ENCODE measurements around the gene HOXA5. TPM values are rescaled to one million over a fixed set of nuclear protein-coding genes. Genes with fewer than 3 reads are reported as not detected.

Gene HOXA5
- 0.43 and 1.9 TPM in 2 replicates for total RNA-seq

GRCh38 chr7:27143023-27143949, at the start of gene HOXA5:
Gene HOXA5, minus strand, starts transcription at chr7:27143681. Its CDS starts 74 bp downstream, at chr7:27143607.

GRCh38 chr7:27185013-27185853, 41.8 kb upstream of the HOXA5 start, which contains the start of gene HOXA11:
Gene HOXA11, minus strand, starts transcription at chr7:27185232. Its CDS starts 88 bp downstream, at chr7:27185144.

GRCh38 chr7:27173956-27174873, 30.7 kb upstream of the HOXA5 start, which contains the start of gene HOXA10:
Gene HOXA10, minus strand, starts transcription at chr7:27174320. Its CDS starts 14 bp downstream, at chr7:27174306.

DNA sequence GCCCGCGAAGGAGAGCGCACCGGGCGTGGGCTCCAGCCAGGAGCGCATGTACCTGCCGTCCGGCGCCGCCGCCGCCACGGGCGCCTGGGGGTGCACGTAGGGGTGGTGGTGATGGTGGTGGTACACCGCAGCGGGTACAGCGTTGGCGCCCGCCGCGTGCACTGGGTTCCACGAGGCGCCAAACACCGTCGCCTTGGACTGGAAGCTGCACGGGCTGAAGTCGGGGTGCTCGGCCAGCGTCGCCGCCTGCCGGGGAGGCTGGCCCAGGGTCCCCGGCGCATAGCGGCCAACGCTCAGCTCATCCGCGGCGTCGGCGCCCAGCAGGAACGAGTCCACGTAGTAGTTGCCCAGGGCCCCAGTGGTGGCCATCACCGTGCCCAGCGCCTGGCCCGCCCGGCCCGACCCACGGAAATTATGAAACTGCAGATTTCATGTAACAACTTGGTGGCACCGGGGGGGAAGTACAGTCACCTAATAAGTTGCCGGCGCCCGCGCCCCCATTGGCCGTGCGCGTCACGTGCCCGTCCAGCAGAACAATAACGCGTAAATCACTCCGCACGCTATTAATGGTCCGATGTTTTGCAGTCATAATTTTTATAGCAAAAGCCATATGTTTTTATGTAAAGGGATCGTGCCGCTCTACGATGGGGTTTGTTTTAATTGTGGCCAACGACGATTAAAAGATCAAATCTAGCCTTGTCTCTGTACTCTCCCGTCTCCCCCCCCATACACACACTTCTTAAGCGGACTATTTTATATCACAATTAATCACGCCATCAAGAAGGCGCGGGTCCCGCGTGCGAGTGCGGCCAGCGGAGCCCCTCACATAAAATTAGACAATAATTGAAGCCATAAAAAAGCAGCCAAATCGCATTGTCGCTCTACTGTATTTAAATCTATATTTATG, 21.9 kb upstream of the HOXA5 start, which contains the start of gene HOXA9:
Gene HOXA9 (minus strand): TSS at position 449 of the 907 bp plus-strand sequence. CDS start 80 bp downstream, at position 369.

DNA sequence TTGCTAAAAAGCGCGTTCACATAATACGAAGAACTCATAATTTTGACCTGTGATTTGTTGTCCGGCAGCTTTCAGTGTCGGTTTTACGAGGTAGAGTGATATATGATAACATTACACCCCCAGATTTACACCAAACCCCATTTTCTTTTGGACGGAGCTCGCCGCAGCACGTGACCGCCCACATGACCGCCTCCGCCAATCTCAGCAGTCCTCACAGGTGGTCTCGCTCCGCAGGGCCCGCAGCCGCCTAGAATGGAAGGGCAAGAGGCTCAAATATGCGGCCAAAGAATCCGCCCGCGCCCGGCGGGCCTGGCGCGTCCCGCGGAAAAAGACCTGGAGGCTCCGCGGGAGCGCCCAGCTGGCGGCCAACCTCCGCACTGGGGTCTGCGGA, 13.0 kb upstream of the HOXA5 start, which contains the start of gene HOXA7:
Gene HOXA7 (minus strand): TSS at position 168 of the 391 bp plus-strand sequence. CDS start 130 bp downstream, at position 38.

DNA sequence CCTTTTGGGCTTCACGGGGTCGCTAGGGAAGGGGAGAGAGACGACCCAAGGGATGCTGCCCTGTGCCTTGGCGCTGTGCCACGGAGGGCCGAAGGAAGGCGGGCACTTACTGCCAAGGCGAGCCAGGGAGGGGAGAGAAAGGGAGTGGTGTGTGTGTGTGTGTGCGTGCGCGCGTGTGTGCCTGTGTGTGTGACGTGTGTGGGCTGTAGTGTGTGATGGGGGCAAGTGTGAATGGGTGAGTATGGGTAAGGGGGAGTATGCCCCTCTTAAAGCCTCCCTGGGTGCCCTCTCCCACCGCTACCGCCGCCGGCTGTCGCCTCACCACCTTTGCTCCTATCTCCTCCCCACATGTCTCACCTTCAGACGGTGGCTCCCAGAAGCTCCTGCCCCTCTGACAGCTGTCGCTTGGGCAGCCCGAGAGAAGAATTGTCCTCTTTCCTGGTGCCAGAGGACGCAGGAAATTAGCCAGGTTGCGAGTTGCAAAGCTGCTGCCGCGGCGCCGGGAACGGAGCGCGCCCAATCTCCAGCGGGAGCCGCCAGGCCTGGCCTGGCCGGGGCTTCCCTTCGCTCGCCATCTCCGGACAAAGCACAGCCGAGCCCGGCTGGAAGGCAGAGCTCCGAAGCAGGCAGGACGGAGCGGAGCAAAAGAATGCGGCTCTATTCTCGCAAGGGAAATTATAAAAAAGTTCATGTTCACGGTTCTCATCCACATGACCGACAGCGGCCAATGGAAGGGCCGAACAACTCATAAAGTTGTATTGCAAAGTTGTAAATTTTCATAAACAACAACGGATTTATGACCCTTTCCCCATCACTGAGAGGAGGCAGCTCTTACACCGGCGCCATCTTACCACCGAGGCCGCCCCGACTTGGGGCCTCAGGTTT, 8.7 kb upstream of the HOXA5 start, which contains the start of gene HOXA3:
Gene HOXA3 (minus strand): TSS at position 653 of the 885 bp plus-strand sequence. CDS start 41,943 bp downstream, outside the sequence.

DNA sequence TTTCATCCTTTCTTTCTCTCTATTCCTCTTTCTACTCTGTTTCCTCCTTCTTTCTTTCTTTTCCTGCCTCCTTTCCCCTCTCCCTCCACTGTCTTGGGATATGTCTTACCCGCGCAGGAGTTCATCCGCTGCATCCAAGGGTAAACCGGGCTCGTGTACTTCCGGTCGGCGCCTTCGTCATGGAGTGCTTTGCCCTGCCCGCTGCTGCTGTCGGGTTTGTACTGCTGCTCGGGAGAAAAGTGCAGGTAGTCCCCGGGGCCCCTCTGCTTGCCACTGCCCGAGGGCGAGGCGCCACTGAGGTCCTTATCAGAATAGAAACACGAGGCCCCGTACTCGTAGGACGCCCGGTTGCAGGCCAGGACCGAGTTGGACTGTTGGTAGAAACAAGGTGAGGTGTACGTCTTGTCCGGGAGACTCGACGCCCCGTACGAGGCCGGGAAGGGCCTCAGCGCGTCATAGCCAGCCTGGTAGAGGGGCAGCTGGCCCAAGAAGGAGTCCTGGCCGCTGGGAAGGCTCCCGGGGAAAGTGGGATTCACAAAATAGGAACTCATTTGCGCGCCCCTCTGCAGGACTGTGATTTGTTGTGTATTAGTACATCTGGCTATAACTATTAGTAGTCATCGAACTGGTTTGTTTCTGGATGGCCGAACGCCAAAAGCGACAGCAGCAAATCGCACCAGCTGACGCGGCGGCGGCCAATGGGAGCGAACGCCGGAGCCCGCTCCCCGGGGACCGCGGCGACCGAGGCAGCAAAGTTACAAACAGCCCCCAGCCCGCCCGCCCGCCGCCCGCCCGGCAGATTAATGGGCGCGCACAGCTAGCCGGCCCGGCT, 3.9 kb upstream of the HOXA5 start, which contains the start of gene HOXA6:
Gene HOXA6 (minus strand): TSS at position 576 of the 832 bp plus-strand sequence. CDS start 25 bp downstream, at position 551.

DNA sequence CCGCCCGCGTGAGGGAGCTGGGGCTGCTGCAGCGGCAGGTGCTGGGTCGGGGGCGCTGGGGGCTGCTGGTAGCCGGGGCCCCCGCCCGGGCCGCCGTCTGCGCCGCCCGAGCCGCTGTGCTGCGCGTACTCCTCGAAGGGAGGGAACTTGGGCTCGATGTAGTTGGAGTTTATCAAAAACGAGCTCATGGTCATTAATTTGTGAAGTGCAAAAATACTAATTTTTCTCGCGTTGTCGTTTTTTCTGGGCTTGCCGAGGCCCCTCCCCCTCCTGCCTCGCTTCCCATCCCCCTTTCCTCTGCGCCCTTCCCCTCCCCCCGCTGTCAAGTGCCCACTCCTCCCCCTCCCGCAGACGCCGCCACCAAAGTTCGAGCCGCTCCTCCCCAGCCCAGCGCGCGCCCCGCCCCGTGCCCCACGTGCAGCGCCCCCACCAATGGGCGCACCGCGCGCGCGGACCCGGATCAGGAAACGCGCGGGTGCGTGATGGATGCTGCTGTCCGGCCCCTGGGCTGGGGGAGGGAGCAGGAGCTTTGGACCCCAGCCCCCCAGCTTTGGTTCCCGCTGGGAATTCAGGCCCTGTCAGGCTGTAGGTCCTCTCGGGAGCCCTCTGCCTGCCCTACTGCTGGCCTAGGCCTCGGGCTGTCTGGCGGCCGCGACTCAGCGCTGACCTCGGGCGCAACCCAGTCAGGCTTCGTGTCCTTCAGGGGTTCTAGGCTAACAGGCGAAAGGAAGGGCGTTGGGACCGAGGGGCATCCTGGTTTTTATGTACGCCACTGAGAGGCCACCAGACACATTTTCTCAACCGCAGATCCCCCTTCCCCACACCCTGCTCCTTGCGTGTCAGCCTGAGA, 12.7 kb downstream of the HOXA5 start, which contains the start of gene HOXA4:
Gene HOXA4 (minus strand): TSS at position 218 of the 850 bp plus-strand sequence. CDS start 24 bp downstream, at position 194.

DNA sequence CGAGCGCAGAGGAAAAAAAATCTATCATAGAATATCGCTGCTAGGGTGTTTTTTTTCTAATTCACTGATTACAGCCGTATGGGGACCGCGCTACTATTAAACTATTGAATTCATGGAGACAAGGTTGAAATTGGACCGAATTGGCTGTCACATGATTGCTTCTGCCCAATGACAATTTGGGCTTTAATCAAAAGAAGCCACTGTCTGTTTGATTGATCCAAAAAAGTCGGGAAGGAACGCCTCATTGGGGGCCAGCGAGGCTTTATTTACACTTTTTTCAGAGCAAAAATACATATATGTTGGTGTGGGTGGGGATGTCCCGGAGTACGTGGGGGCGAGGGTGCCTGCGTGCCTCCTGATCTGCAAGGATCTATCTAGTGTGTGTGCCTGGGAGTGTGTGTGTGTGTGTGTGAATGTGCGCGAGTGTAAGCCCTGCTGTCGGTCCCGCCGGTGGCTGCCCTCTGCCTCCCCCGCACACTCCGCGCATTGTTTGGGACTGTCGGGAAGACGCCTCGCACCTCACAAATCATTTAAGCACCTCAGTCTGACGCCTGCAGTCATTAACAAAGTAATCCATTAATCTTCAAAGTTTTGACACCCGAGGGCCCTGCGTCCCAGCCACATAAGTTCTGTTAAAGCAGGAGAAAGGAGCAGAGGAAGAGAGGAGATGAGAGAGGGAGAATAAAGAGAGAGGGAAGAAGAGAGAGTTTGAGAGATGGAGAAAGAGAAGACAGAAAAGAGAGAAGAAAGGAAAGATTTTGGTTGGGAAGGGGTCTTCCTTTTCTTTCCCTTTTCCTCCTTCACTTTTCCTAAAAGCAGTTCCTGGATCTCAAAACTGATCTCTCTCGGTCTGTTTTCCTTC, 40.7 kb downstream of the HOXA5 start, which contains the start of gene HOXA2:
Gene HOXA2 (minus strand): TSS at position 103 of the 862 bp plus-strand sequence. CDS start 183 bp downstream, outside the sequence.

DNA sequence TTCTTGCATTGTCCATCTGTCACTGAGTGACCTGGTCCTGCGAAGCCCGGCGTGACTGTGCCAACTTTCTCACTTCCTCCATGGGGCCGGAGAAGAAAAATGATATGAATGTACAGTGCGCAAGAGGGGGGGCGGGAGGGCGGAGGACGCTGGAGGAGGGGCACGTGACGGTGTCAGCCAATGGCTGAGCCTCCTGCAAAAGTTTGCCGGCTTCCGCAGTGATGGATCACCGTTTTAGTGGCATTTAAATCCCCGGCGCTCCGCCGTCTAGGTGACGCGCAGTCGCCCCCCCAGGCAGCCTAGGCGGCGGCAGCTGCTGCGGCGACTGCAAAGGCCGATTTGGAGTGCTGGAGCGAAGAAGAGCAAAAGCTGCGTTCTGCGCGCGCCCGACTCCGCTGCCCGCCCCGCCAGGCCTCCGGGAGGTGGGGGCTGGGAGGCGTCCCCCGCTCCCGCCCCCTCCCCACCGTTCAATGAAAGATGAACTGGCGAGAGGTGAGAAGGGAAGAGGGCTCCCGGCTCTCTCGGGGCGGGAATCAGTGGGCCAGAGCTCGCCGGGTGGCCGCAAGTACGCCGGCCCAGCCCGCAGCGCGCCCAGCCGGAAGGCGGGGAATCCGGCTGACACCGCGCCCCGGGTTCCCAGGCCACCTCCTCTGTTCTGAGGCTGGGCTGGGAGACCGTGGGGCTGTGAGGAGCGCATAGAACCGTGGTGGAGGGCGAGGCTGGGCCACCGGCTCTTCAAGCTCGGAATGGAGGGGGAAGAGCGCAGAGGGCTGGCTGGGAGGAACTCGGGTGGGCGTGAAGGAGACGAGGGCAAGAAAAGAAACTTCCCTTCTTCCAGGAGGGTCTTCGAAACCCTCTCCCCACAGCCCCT, 47.3 kb downstream of the HOXA5 start, which contains the start of gene HOXA1:
Gene HOXA1 (minus strand): TSS at position 104 of the 871 bp plus-strand sequence. CDS start 88 bp downstream, at position 16.

Other genes starting within 250 kb of the HOXA5 start
- 0.48 and 0.64 TPM in 2 replicates for gene HOXA1, start 47.7 kb downstream of the HOXA5 start, total RNA-seq
- gene HOXA2, start 41.0 kb downstream of the HOXA5 start, total RNA-seq: not detected in 2 replicates
- gene HOXA4, start 12.9 kb downstream of the HOXA5 start, total RNA-seq: 0.21 and 0.24 TPM in 2 replicates
- gene HOXA6, start 4.1 kb upstream of the HOXA5 start, total RNA-seq: 0.72 TPM in 1 of 2 replicates, not detected in the other
- gene HOXA3, start 8.9 kb upstream of the HOXA5 start, total RNA-seq: 0.85 and 1.7 TPM in 2 replicates
- 0.96 TPM in 1 of 2 replicates, not detected in the other for gene HOXA7, start 13.0 kb upstream of the HOXA5 start, total RNA-seq
- gene HOXA9, start 21.9 kb upstream of the HOXA5 start, total RNA-seq: 4.3 TPM in 1 of 2 replicates, not detected in the other
- under 0.01 and 2.2 TPM in 2 replicates for gene HOXA10, start 30.6 kb upstream of the HOXA5 start, total RNA-seq
- 0.72 TPM in 1 of 2 replicates, not detected in the other for gene HOXA11, start 41.6 kb upstream of the HOXA5 start, total RNA-seq
- gene HOXA13, start 56.4 kb upstream of the HOXA5 start, total RNA-seq: not detected in 2 replicates
- gene EVX1, start 99.1 kb upstream of the HOXA5 start, total RNA-seq: not detected in 2 replicates

Measured in tracheal epithelial cell (primary cell).